Glutamatergic neuron (in vitro differentiated cells): ENCODE results near the gene ZNF284. TPM values are rescaled to one million over a fixed set of nuclear protein-coding genes. Genes with fewer than 3 reads are reported as not detected.
A peak's percentile ranks its signal among the peaks of the same experiment; 100 is the strongest.

ENCODE experiments used
- DNase-seq: peaks from one replicate; pipeline ENCODE4 v3.0.0; 2022
- H3K27ac Mint-ChIP-seq: one replicate; pipeline ENCODE4 v1.8.0; 2020; ENCODE audit warnings: mild to moderate bottlenecking, mixed read lengths, inconsistent platforms; ENCODE audit not compliant: unreplicated experiment
- H3K27me3 Mint-ChIP-seq: one replicate; pipeline ENCODE4 v1.8.0; 2020; ENCODE audit warnings: mild to moderate bottlenecking, moderate library complexity, mixed read lengths, inconsistent platforms; ENCODE audit not compliant: unreplicated experiment
- H3K36me3 Mint-ChIP-seq: one replicate; pipeline ENCODE4 v1.8.0; 2020; ENCODE audit warnings: mild to moderate bottlenecking, mixed read lengths, inconsistent platforms; ENCODE audit not compliant: unreplicated experiment
- H3K4me1 Mint-ChIP-seq: one replicate; pipeline ENCODE4 v1.8.0; 2020; ENCODE audit warnings: mild to moderate bottlenecking, low read depth, mixed read lengths, inconsistent platforms; ENCODE audit not compliant: unreplicated experiment
- H3K4me3 Mint-ChIP-seq: one replicate; pipeline ENCODE4 v1.8.0; 2020; ENCODE audit warnings: mild to moderate bottlenecking, mixed read lengths, inconsistent platforms; ENCODE audit not compliant: unreplicated experiment
- H3K9me3 Mint-ChIP-seq: one replicate; pipeline ENCODE4 v1.8.0; 2020; ENCODE audit warnings: mild to moderate bottlenecking, moderate library complexity, mixed read lengths, inconsistent platforms; ENCODE audit not compliant: unreplicated experiment
- CTCF ChIP-seq: fragments of 200-600 bp; sonication (generic); IDR thresholded peaks from one replicate; pipeline ENCODE4 v1.5.0; 2021; ENCODE audit not compliant: partially characterized antibody, unreplicated experiment
- total RNA-seq: library from RNA; stranded (reverse); fragmentation: NEBNext Ultra II Directional; extraction: Animal tissue kit (Norgen Biotek cat#: 25700); gene quantifications from one replicate; pipeline ENCODE4 v1.2.1, GENCODE V29; 2021; ENCODE audit not compliant: unreplicated experiment

ZNF284 gene
- total RNA-seq, 1 donor from 2014 or later, result 3.9 TPM

GRCh38 chr19:44072543-44073401 is 813 bp downstream of the ZNF284 start:
- Mint-ChIP-seq H3K4me1 (peaks cover 4% of the 10 kb centered on the region), H3K4me3 (peak overlapping the region; percentile 85), H3K27ac (no peak overlapping the region), H3K9me3 (peaks cover 2% of the 10 kb centered on the region), H3K27me3 (no peaks in the 10 kb centered on the region), H3K36me3 (peaks cover 24% of the 10 kb centered on the region)
- DNase-seq, result no peak
- no peak for TF ChIP-seq CTCF

DNA sequence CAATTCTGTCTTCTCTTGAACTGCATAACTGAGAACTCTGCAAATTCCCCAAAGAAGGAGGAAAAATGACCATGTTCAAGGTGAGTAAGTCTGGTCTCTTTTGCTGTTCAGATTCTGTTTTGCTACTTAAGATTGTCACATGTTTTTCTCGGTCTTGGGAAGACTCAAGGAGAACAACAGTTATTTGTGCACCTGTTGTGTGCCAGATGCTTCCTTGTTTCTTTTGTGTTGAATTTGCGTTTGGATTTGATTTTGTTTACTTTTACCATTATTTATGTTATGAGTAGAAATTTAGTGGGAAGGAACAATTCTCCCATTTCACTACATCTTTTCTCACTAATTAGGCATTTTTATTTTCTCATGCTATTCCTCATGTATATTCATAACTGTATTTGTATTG is 4.4 kb downstream of the ZNF284 start:
- peaks cover 4% of the 10 kb centered on the region for H3K4me1 Mint-ChIP-seq
- peaks cover 2% of the 10 kb centered on the region for H3K9me3 Mint-ChIP-seq
- H3K27ac Mint-ChIP-seq, result no peak overlapping the region
- DNase-seq, result no peak
- no peak for TF ChIP-seq CTCF
- peaks cover 5% of the 10 kb centered on the region for H3K36me3 Mint-ChIP-seq
- no peak overlapping the region for H3K4me3 Mint-ChIP-seq
- H3K27me3 Mint-ChIP-seq, result no peaks in the 10 kb centered on the region

GRCh38 chr19:44092108-44092507 is 20.1 kb downstream of the ZNF284 start:
- no peak for TF ChIP-seq CTCF

GRCh38 chr19:44093931-44094765 is 22.2 kb downstream of the ZNF284 start, which contains the start of gene ZNF224:
Gene ZNF224, plus strand, starts transcription at chr19:44094361. Its CDS starts 3,513 bp downstream, at chr19:44097874.
- H3K27me3 Mint-ChIP-seq, result peaks cover 6% of the 10 kb centered on the region
- H3K36me3 Mint-ChIP-seq, result no peaks in the 10 kb centered on the region
- H3K4me1 Mint-ChIP-seq, result peaks cover 2% of the 10 kb centered on the region
- no peak for TF ChIP-seq CTCF
- H3K27ac Mint-ChIP-seq, result no peak within 1 kb of the TSS
- peak within 1 kb of the TSS; percentile 98 for H3K4me3 Mint-ChIP-seq
- H3K9me3 Mint-ChIP-seq, result peaks cover 5% of the 10 kb centered on the region
- DNase-seq, result peak; percentile 92

More at GRCh38 chr19:44092108-44092507, 20.1 kb downstream of the ZNF284 start:
- peaks cover 2% of the 10 kb centered on the region for H3K4me1 Mint-ChIP-seq
- peaks cover 5% of the 10 kb centered on the region for H3K9me3 Mint-ChIP-seq
- H3K4me3 Mint-ChIP-seq, result no peak overlapping the region
- no peak overlapping the region for H3K27ac Mint-ChIP-seq
- no peak for DNase-seq
- H3K36me3 Mint-ChIP-seq, result no peaks in the 10 kb centered on the region
- H3K27me3 Mint-ChIP-seq, result peaks cover 6% of the 10 kb centered on the region
